K562 (cell line): Measurements from ENCODE around the gene AP1S3. TPM values are rescaled to one million over a fixed set of nuclear protein-coding genes. Genes with fewer than 3 reads are reported as not detected.
"Not testable (repeated sequence)": the region's sequence is repeated elsewhere in the genome, so short reads cannot be mapped to it uniquely, and the experiment has no call there.

Source experiments
- ATAC-seq: fragments of 200-7000 bp; cut with Tn5 transposase; 3 replicates; pipeline ENCODE4 v1.9.1; 2020; ENCODE audit warnings: moderate library complexity
- BruUV-seq: library from RNA; stranded (reverse); fragments of 400-500 nt; replicated peaks from 2 replicates; lab custom pipeline; 2021; lab: Mats Ljungman, UMichigan
- CTCF ChIA-PET: fragments of 300-600 bp; formaldehyde crosslinking; extraction: SDS; loops from one replicate; lab custom pipeline; 2021; ENCODE audit warnings: low intra/inter-chr PET ratio; lab: Yijun Ruan, JAX
- POLR2A ChIA-PET: fragments of 300-600, 350-650 bp; sonication (Branson Sonifier 250); formaldehyde crosslinking; extraction: SDS; loops from one replicate; lab custom pipeline; 2021; ENCODE audit warnings: antibody characterized with exemption, inconsistent platforms; lab: Yijun Ruan, JAX
- DNase-seq, 4 experiments: peaks; one replicate each; pipeline versions ENCODE4 v3.0.0 to v3.0.0-alpha.2; 2011 to 2018; ENCODE audit warnings: low spot score in 3 of 4, mixed read lengths in 3 of 4; ENCODE audit errors: extremely low read depth in 1 of 4
- FAIRE-seq: peaks from 2 replicates; lab custom pipeline; 2011; peaks lifted over from hg19 to GRCh38; lab: Jason Lieb, UNC
- H2AFZ ChIP-seq: 2 replicates; pipeline ENCODE4 v1.6.0; 2011; ENCODE audit warnings: low read depth, low read length, control low read depth, inconsistent platforms
- H3K27ac ChIP-seq: fragments of 200-600 bp; 3 replicates; pipeline ENCODE4 v1.8.0; 2011; ENCODE audit warnings: low read depth, mild to moderate bottlenecking, control low read depth, inconsistent platforms, low read length, moderate library complexity, mixed read lengths; ENCODE audit errors: extremely low read depth
- H3K27me3 ChIP-seq, 2 experiments: fragments of 300-600 bp in 1 of 2; 2 replicates in 1 of 2; 3 replicates in 1 of 2; pipeline versions ENCODE4 v1.6.0 to v1.8.0; 2011; ENCODE audit warnings: inconsistent platforms in 2 of 2, low read length in 2 of 2, mild to moderate bottlenecking in 1 of 2, mixed read lengths in 1 of 2, moderate library complexity in 1 of 2; ENCODE audit not compliant: control insufficient read depth in 2 of 2, insufficient read depth in 2 of 2
- H3K36me3 ChIP-seq: fragments of 300-600 bp; 3 replicates; pipeline ENCODE4 v1.8.0; 2011; ENCODE audit warnings: mild to moderate bottlenecking, low read length, inconsistent platforms; ENCODE audit not compliant: control insufficient read depth, insufficient read depth
- H3K4me1 ChIP-seq, 2 experiments: fragments of 200-600 bp in 1 of 2; replicated peaks in 1 of 2; 2 replicates in 1 of 2; 3 replicates in 1 of 2; pipeline versions ENCODE4 v1.5.1 to v1.8.0; 2011; ENCODE audit warnings: inconsistent platforms in 2 of 2, low read length in 2 of 2, mild to moderate bottlenecking in 1 of 2, mixed read lengths in 1 of 2, moderate library complexity in 1 of 2; ENCODE audit not compliant: control insufficient read depth in 2 of 2, insufficient read depth in 2 of 2
- H3K4me2 ChIP-seq: 2 replicates; pipeline ENCODE4 v1.6.1; 2011; ENCODE audit warnings: low read length, control low read depth, inconsistent platforms, mixed read lengths; ENCODE audit not compliant: insufficient read depth
- H3K4me3 ChIP-seq: fragments of 200-600 bp; sonication (generic), shearing (Covaris generic); 2 replicates; pipeline ENCODE4 v1.5.1; 2016; ENCODE audit warnings: control low read depth, inconsistent platforms
- H3K79me2 ChIP-seq: fragments of 200-600 bp; 3 replicates; pipeline ENCODE4 v1.8.0; 2011; ENCODE audit warnings: low read length, inconsistent platforms; ENCODE audit not compliant: control insufficient read depth, insufficient read depth
- H3K9ac ChIP-seq, 2 experiments: 2 replicates each; pipeline versions ENCODE4 v1.6.0 to v1.6.1; 2011; ENCODE audit warnings: low read depth in 2 of 2, low read length in 2 of 2, control low read depth in 1 of 2, inconsistent platforms in 1 of 2, mild to moderate bottlenecking in 1 of 2, mixed read lengths in 1 of 2; ENCODE audit not compliant: insufficient read depth in 1 of 2
- H3K9me1 ChIP-seq: one replicate; pipeline ENCODE4 v1.6.0; 2011; ENCODE audit warnings: inconsistent platforms, mild to moderate bottlenecking, low read length, moderate library complexity; ENCODE audit not compliant: control insufficient read depth, insufficient read depth
- H3K9me3 ChIP-seq: replicated peaks from 2 replicates; pipeline ENCODE4 v1.5.1; 2011; ENCODE audit warnings: low read depth, low read length, inconsistent platforms; ENCODE audit not compliant: control insufficient read depth, insufficient read depth
- H4K20me1 ChIP-seq: replicated peaks from 2 replicates; pipeline ENCODE4 v1.6.1; 2011; ENCODE audit warnings: low read length, inconsistent platforms, mixed read lengths; ENCODE audit not compliant: control insufficient read depth, insufficient read depth
- ZNF146 ChIP-seq: IDR thresholded peaks from one replicate; pipeline ENCODE4 v1.6.1; 2018; ENCODE audit warnings: missing compliant biosample characterization; ENCODE audit not compliant: unreplicated experiment
- WGBS: fragments of 100-300 bp; shearing (Covaris generic); methylation state at CpG from one replicate; pipeline ENCODE4 v1.1.6; 2016; ENCODE audit warnings: low coverage, mixed read lengths; ENCODE audit not compliant: insufficient coverage; ENCODE audit errors: missing lambda C conversion rate; 5-methylcytosine and 5-hydroxymethylcytosine counted together
- in situ Hi-C: fragments of 300-500 bp; cut with MboI; formaldehyde crosslinking; loops from 4 replicates; pipeline ENCODE4 v1.15.0; 2018; ENCODE audit warnings: inconsistent platforms, mixed read lengths
- intact Hi-C: fragments of 100-400 bp; cut with micrococcal nuclease; formaldehyde crosslinking; loops from 2 replicates; pipeline ENCODE4 v1.14.2; 2022
- polyA plus RNA-seq, 8 experiments: library from polyadenylated mRNA; depleted of rRNA in 4 of 8; stranded (reverse) in 5 of 8; unstranded in 3 of 8; fragments of >200 nt; fragmentation: Nextera tagmentation in 2 of 8; fragmentation: Illumina TruSeq in 1 of 8; extraction: Ambion mirVana in 2 of 8; extraction: Trizol in 1 of 8; gene quantifications; 2 replicates each; pipeline versions ENCODE4 v1.2.1 to v1.2.3, GENCODE V29; 2011 to 2014; ENCODE audit warnings: inconsistent platforms in 1 of 8, missing spikeins in 1 of 8
- total RNA-seq, 7 experiments: library from RNA; depleted of rRNA in 6 of 7; stranded (reverse); fragments of >200 nt in 6 of 7; fragmentation: Illumina TruSeq in 2 of 7; extraction: Trizol in 2 of 7; gene quantifications; 2 replicates each; pipeline versions ENCODE4 v1.2.1 to v1.2.3, GENCODE V29; 2011 to 2021; ENCODE audit warnings: low replicate concordance in 1 of 7

The AP1S3 gene
- total and polyA plus RNA-seq, 9 of the 15 experiments (the other 6 are each of a cell fraction or from before 2014, with no cell fraction given) = 0.50 to 3.8 (median 2.1) TPM

DNA sequence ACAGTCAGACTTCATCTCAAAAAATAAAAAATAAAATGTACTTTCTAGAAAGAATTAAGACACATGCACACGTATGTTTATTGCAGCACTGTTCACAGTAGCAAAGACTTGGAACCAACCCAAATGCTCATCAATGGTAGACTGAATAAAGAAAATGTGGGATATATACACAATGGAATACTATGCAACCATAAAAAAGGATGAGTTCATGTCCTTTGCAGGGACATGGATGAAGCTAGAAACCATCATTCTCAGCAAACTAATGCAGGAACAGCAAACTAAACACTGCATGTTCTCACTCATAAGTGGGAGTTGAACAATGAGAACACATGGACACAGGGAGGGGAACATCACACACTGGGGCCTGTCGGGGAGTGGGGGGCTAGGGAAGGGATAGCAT lies 35.4 kb upstream of the AP1S3 start:
- H3K9ac ChIP-seq, ATAC-seq, intact Hi-C loops, H2AFZ ChIP-seq, FAIRE-seq, BruUV-seq, H4K20me1 ChIP-seq, H3K4me3 ChIP-seq, DNase-seq, H3K27ac ChIP-seq, POLR2A ChIA-PET, H3K9me3 ChIP-seq, H3K4me1 ChIP-seq, CTCF ChIA-PET, H3K79me2 ChIP-seq, H3K36me3 ChIP-seq, H3K27me3 ChIP-seq, in situ Hi-C loops, H3K4me2 ChIP-seq, H3K9me1 ChIP-seq: not testable (repeated sequence)
- TF ChIP-seq ZNF146 (CRISPR knock-in tag) = peak; percentile 69
- WGBS = 62% methylated on average over 1 of the region's 2 CpGs

DNA sequence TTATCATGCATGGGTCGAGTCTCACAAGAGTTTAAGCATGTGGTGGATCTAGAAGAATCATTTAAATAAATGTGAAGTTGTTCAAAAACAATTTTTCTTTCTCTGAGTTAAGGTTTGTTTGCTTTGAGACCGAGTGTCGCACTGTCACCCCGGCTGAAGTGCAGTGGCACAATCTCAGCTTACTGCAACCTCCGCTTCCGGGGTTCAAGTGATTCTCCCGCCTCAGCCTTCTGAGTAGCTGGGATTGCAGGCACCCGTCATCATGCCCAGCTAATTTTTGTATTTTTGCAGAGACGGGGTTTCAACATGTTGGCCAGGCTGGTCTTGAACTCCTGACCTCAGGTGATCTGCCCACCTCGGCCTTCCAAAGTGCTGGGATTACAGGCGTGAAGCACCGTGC lies 34.3 kb upstream of the AP1S3 start:
- DNase-seq, H3K27ac ChIP-seq, H3K9me1 ChIP-seq, ATAC-seq, CTCF ChIA-PET, H3K4me1 ChIP-seq, H3K4me2 ChIP-seq, H4K20me1 ChIP-seq, intact Hi-C loops, H2AFZ ChIP-seq, H3K9ac ChIP-seq, H3K9me3 ChIP-seq, in situ Hi-C loops, H3K4me3 ChIP-seq, H3K36me3 ChIP-seq, H3K27me3 ChIP-seq, BruUV-seq, FAIRE-seq, H3K79me2 ChIP-seq: not testable (repeated sequence)
- WGBS = 88% methylated on average over 8 of the region's 12 CpGs
- POLR2A ChIA-PET = interaction anchor here (0.8 kb wide), 1 partner anchor 10 kb away, joined by 3 read pairs; no protein-coding TSS in a partner anchor
